Activated CD4-positive, alpha-beta memory T cell treated with anti-CD3 and anti-CD28 coated beads, Interleukin-2, amount 10 ng/mL, durations not matched to agents 7 days and 5 days (primary cell): Measurements from ENCODE around the gene KITLG. TPM values are rescaled to one million over a fixed set of nuclear protein-coding genes. Genes with fewer than 3 reads are reported as not detected.

Source experiments
- CTCF ChIA-PET: fragments of 350-600 bp; sonication (Branson Sonifier 250); formaldehyde crosslinking; loops from one replicate; lab custom pipeline; 2021; ENCODE audit warnings: antibody characterized with exemption, inconsistent platforms; lab: Charles Lee
- POLR2A ChIA-PET: fragments of 350-600 bp; sonication (Branson Sonifier 250); formaldehyde crosslinking; loops from one replicate; lab custom pipeline; 2021; ENCODE audit warnings: antibody characterized with exemption; lab: Charles Lee
- DNase-seq: peaks from one replicate; pipeline ENCODE4 v3.0.0-alpha.2; 2020
- H3K27ac Mint-ChIP-seq: one replicate; pipeline ENCODE4 v1.8.0; 2021; ENCODE audit warnings: mild to moderate bottlenecking, mixed read lengths
- H3K27me3 Mint-ChIP-seq: one replicate; pipeline ENCODE4 v1.8.0; 2021; ENCODE audit warnings: mixed read lengths
- H3K36me3 Mint-ChIP-seq: one replicate; pipeline ENCODE4 v1.8.0; 2021; ENCODE audit warnings: low read depth, mixed read lengths
- H3K4me1 Mint-ChIP-seq: one replicate; pipeline ENCODE4 v1.8.0; 2021; ENCODE audit warnings: mixed read lengths
- H3K4me3 Mint-ChIP-seq: one replicate; pipeline ENCODE4 v1.8.0; 2021; ENCODE audit warnings: mild to moderate bottlenecking, mixed read lengths
- H3K9me3 Mint-ChIP-seq: one replicate; pipeline ENCODE4 v1.8.0; 2021; ENCODE audit warnings: mixed read lengths
- total RNA-seq, 2 experiments: library from RNA; stranded (reverse); gene quantifications; one replicate each; pipeline ENCODE4 v1.2.3, GENCODE V29; 2021

KITLG gene
- total RNA-seq, 2 experiments from 2014 or later = not detected

- Mint-ChIP-seq H3K4me3 (no peak overlapping the region), H3K4me1 (no peaks in the 10 kb centered on the region), H3K27ac (no peak overlapping the region), H3K9me3 (no peaks in the 10 kb centered on the region), H3K36me3 (no peaks in the 10 kb centered on the region), H3K27me3 (no peaks in the 10 kb centered on the region)
- ChIA-PET CTCF (no interaction called here), POLR2A (no interaction called here)
- no peak for DNase-seq
Observed at GRCh38 chr12:88594780-88595179, 14.5 kb upstream of the KITLG start.

- Mint-ChIP-seq H3K27me3 (no peaks in the 10 kb centered on the region), H3K36me3 (no peaks in the 10 kb centered on the region), H3K9me3 (peaks cover 2% of the 10 kb centered on the region), H3K27ac (no peak overlapping the region), H3K4me1 (no peaks in the 10 kb centered on the region), H3K4me3 (no peak overlapping the region)
- ChIA-PET POLR2A (no interaction called here), CTCF (no interaction called here)
- DNase-seq = no peak
Observed at GRCh38 chr12:88591343-88591742, 11.1 kb upstream of the KITLG start.

GRCh38 chr12:88590851-88591250 lies 10.6 kb upstream of the KITLG start:
- Mint-ChIP-seq H3K4me3 (no peak overlapping the region), H3K27me3 (no peaks in the 10 kb centered on the region), H3K27ac (no peak overlapping the region), H3K9me3 (peaks cover 3% of the 10 kb centered on the region), H3K4me1 (no peaks in the 10 kb centered on the region), H3K36me3 (no peaks in the 10 kb centered on the region)
- CTCF ChIA-PET = no interaction called here
- no peak for DNase-seq
- POLR2A ChIA-PET = no interaction called here

- H3K27me3 Mint-ChIP-seq = peaks cover 18% of the 10 kb centered on the region
- DNase-seq = no peak
- peaks cover 1% of the 10 kb centered on the region for H3K4me1 Mint-ChIP-seq
- no peak overlapping the region for H3K27ac Mint-ChIP-seq
- ChIA-PET POLR2A (no interaction called here), CTCF (no interaction called here)
- no peak overlapping the region for H3K4me3 Mint-ChIP-seq
- H3K36me3 Mint-ChIP-seq = no peaks in the 10 kb centered on the region
- H3K9me3 Mint-ChIP-seq = peaks cover 5% of the 10 kb centered on the region
Observed at GRCh38 chr12:88585077-88585476, 4.8 kb upstream of the KITLG start.

GRCh38 chr12:88579601-88580050 lies 645 bp downstream of the KITLG start:
- CTCF ChIA-PET = no interaction called here
- Mint-ChIP-seq H3K27me3 (peaks cover 47% of the 10 kb centered on the region), H3K4me1 (peaks cover 12% of the 10 kb centered on the region), H3K9me3 (no peaks in the 10 kb centered on the region), H3K4me3 (peak overlapping the region; percentile 52), H3K27ac (no peak overlapping the region), H3K36me3 (no peaks in the 10 kb centered on the region)
- DNase-seq = no peak
- POLR2A ChIA-PET = no interaction called here

- CTCF ChIA-PET = no interaction called here
- Mint-ChIP-seq H3K4me1 (peaks cover 12% of the 10 kb centered on the region), H3K36me3 (no peaks in the 10 kb centered on the region), H3K4me3 (peak overlapping the region; percentile 21), H3K9me3 (no peaks in the 10 kb centered on the region), H3K27ac (no peak overlapping the region), H3K27me3 (peaks cover 50% of the 10 kb centered on the region)
- POLR2A ChIA-PET = no interaction called here
- no peak for DNase-seq
Observed at GRCh38 chr12:88579161-88579517, 1.1 kb downstream of the KITLG start.

GRCh38 chr12:88578276-88579160 lies 1.8 kb downstream of the KITLG start:
- Mint-ChIP-seq H3K4me3 (no peak overlapping the region), H3K9me3 (no peaks in the 10 kb centered on the region), H3K27ac (no peak overlapping the region), H3K4me1 (peaks cover 12% of the 10 kb centered on the region), H3K36me3 (no peaks in the 10 kb centered on the region), H3K27me3 (peaks cover 50% of the 10 kb centered on the region)
- POLR2A ChIA-PET = no interaction called here
- DNase-seq = no peak
- CTCF ChIA-PET = no interaction called here

GRCh38 chr12:88577537-88577936 lies 2.7 kb downstream of the KITLG start:
- Mint-ChIP-seq H3K9me3 (no peaks in the 10 kb centered on the region), H3K4me1 (peaks cover 12% of the 10 kb centered on the region), H3K27me3 (peaks cover 44% of the 10 kb centered on the region), H3K36me3 (no peaks in the 10 kb centered on the region), H3K4me3 (no peak overlapping the region), H3K27ac (no peak overlapping the region)
- ChIA-PET POLR2A (no interaction called here), CTCF (no interaction called here)
- DNase-seq = no peak

GRCh38 chr12:88576866-88577265 lies 3.4 kb downstream of the KITLG start:
- POLR2A ChIA-PET = no interaction called here
- CTCF ChIA-PET = no interaction called here
- H3K4me1 Mint-ChIP-seq = peaks cover 12% of the 10 kb centered on the region
- DNase-seq = no peak
- H3K36me3 Mint-ChIP-seq = no peaks in the 10 kb centered on the region
- peaks cover 43% of the 10 kb centered on the region for H3K27me3 Mint-ChIP-seq
- no peak overlapping the region for H3K27ac Mint-ChIP-seq
- H3K4me3 Mint-ChIP-seq = no peak overlapping the region
- H3K9me3 Mint-ChIP-seq = no peaks in the 10 kb centered on the region

- H3K36me3 Mint-ChIP-seq = no peaks in the 10 kb centered on the region
- no peak overlapping the region for H3K4me3 Mint-ChIP-seq
- H3K27me3 Mint-ChIP-seq = peaks cover 36% of the 10 kb centered on the region
- H3K9me3 Mint-ChIP-seq = no peaks in the 10 kb centered on the region
- ChIA-PET POLR2A (no interaction called here), CTCF (no interaction called here)
- peaks cover 12% of the 10 kb centered on the region for H3K4me1 Mint-ChIP-seq
- DNase-seq = no peak
- H3K27ac Mint-ChIP-seq = no peak overlapping the region
Observed at GRCh38 chr12:88575361-88575970, 4.8 kb downstream of the KITLG start.

- Mint-ChIP-seq H3K4me3 (no peak overlapping the region), H3K27ac (no peak overlapping the region), H3K36me3 (no peaks in the 10 kb centered on the region), H3K27me3 (peaks cover 24% of the 10 kb centered on the region), H3K4me1 (peaks cover 2% of the 10 kb centered on the region), H3K9me3 (no peaks in the 10 kb centered on the region)
- CTCF ChIA-PET = no interaction called here
- POLR2A ChIA-PET = no interaction called here
- no peak for DNase-seq
Observed at GRCh38 chr12:88574278-88574677, 6.0 kb downstream of the KITLG start.

- peaks cover 17% of the 10 kb centered on the region for H3K27me3 Mint-ChIP-seq
- ChIA-PET CTCF (no interaction called here), POLR2A (no interaction called here)
- H3K36me3 Mint-ChIP-seq = no peaks in the 10 kb centered on the region
- no peaks in the 10 kb centered on the region for H3K4me1 Mint-ChIP-seq
- H3K4me3 Mint-ChIP-seq = no peak overlapping the region
- no peaks in the 10 kb centered on the region for H3K9me3 Mint-ChIP-seq
- no peak overlapping the region for H3K27ac Mint-ChIP-seq
- no peak for DNase-seq
Observed at GRCh38 chr12:88573583-88573982, 6.7 kb downstream of the KITLG start.

GRCh38 chr12:88572781-88573549 lies 7.3 kb downstream of the KITLG start:
- no peaks in the 10 kb centered on the region for H3K9me3 Mint-ChIP-seq
- no peaks in the 10 kb centered on the region for H3K36me3 Mint-ChIP-seq
- H3K4me3 Mint-ChIP-seq = no peak overlapping the region
- CTCF ChIA-PET = no interaction called here
- no peak for DNase-seq
- POLR2A ChIA-PET = no interaction called here
- H3K4me1 Mint-ChIP-seq = no peaks in the 10 kb centered on the region
- H3K27me3 Mint-ChIP-seq = peaks cover 11% of the 10 kb centered on the region
- H3K27ac Mint-ChIP-seq = no peak overlapping the region
